ENCODE results near the gene RAB3C.

- no peak for TF ChIP-seq CTCF (IDR thresholded peaks at IDR 0.05 in 8 of 11, conservative IDR thresholded peaks at IDR 0.05 in 3 of 11)
- no peak for TF ChIP-seq POLR2A (IDR thresholded peaks at IDR 0.05)
- TF ChIP-seq POLR2AphosphoS5 (IDR thresholded peaks at IDR 0.05): no peak
Observed at GRCh38 chr5:58898538-58898937, 315.7 kb downstream of the RAB3C start.

All from spleen (tissue), 7 donors.